Measurements from ENCODE around the gene RGS19.

RGS19 gene

GRCh38 chr20:64057628-64058498, 21.5 kb downstream of the RGS19 start:
- H3K4me3 ChIP-seq (ENCODE audit: low read length): no peak overlapping the region

GRCh38 chr20:64056889-64057627, 22.3 kb downstream of the RGS19 start:
- no peaks in the 10 kb centered on the region for H3K4me1 ChIP-seq (ENCODE audit: control insufficient read depth, insufficient read depth, low read length)
- H3K9ac ChIP-seq (ENCODE audit: low read length): peak overlapping the region; percentile 30
- H3K4me3 ChIP-seq (ENCODE audit: low read length): no peak overlapping the region

More at GRCh38 chr20:64057628-64058498, 21.5 kb downstream of the RGS19 start:
- no peak overlapping the region for H3K27ac ChIP-seq (ENCODE audit: low read depth, low read length)
- H3K27me3 ChIP-seq (ENCODE audit: control insufficient read depth, insufficient read depth, low read length): peaks cover 8% of the 10 kb centered on the region
- peaks cover 4% of the 10 kb centered on the region for H3K4me1 ChIP-seq (ENCODE audit: control insufficient read depth, insufficient read depth, low read length)
- H3K36me3 ChIP-seq (ENCODE audit: control insufficient read depth, insufficient read depth, low read length): no peaks in the 10 kb centered on the region
- H3K9ac ChIP-seq (ENCODE audit: low read length): no peak overlapping the region

GRCh38 chr20:64056639-64056888, 22.8 kb downstream of the RGS19 start:
- H3K9ac ChIP-seq (ENCODE audit: low read length): no peak overlapping the region
- peaks cover 12% of the 10 kb centered on the region for H3K27me3 ChIP-seq (ENCODE audit: control insufficient read depth, insufficient read depth, low read length)
- no peaks in the 10 kb centered on the region for H3K36me3 ChIP-seq (ENCODE audit: control insufficient read depth, insufficient read depth, low read length)
- H3K27ac ChIP-seq (ENCODE audit: low read depth, low read length): no peak overlapping the region
- H3K4me3 ChIP-seq (ENCODE audit: low read length): no peak overlapping the region
- no peaks in the 10 kb centered on the region for H3K4me1 ChIP-seq (ENCODE audit: control insufficient read depth, insufficient read depth, low read length)

More at GRCh38 chr20:64056889-64057627, 22.3 kb downstream of the RGS19 start:
- Histone ChIP-seq H3K27me3 (ENCODE audit: control insufficient read depth, insufficient read depth, low read length) (peaks cover 8% of the 10 kb centered on the region), H3K36me3 (ENCODE audit: control insufficient read depth, insufficient read depth, low read length) (no peaks in the 10 kb centered on the region), H3K27ac (ENCODE audit: low read depth, low read length) (peak overlapping the region; percentile 24)

- Histone ChIP-seq H3K36me3 (ENCODE audit: control insufficient read depth, insufficient read depth, low read length) (no peaks in the 10 kb centered on the region), H3K4me1 (ENCODE audit: control insufficient read depth, insufficient read depth, low read length) (no peaks in the 10 kb centered on the region), H3K4me3 (ENCODE audit: low read length) (no peak overlapping the region), H3K27ac (ENCODE audit: low read depth, low read length) (no peak overlapping the region), H3K27me3 (ENCODE audit: control insufficient read depth, insufficient read depth, low read length) (peaks cover 15% of the 10 kb centered on the region), H3K9ac (ENCODE audit: low read length) (no peak overlapping the region)
These were observed 23.3 kb downstream of the RGS19 start for GRCh38 chr20:64055893-64056638.

- Histone ChIP-seq H3K9ac (ENCODE audit: low read length) (no peak overlapping the region), H3K27me3 (ENCODE audit: control insufficient read depth, insufficient read depth, low read length) (peaks cover 21% of the 10 kb centered on the region), H3K4me1 (ENCODE audit: control insufficient read depth, insufficient read depth, low read length) (no peaks in the 10 kb centered on the region), H3K27ac (ENCODE audit: low read depth, low read length) (no peak overlapping the region), H3K4me3 (ENCODE audit: low read length) (no peak overlapping the region), H3K36me3 (ENCODE audit: control insufficient read depth, insufficient read depth, low read length) (no peaks in the 10 kb centered on the region)
These were observed 23.9 kb downstream of the RGS19 start for GRCh38 chr20:64055396-64055892.

GRCh38 chr20:64053841-64054661, 25.3 kb downstream of the RGS19 start:
- Histone ChIP-seq H3K4me1 (ENCODE audit: control insufficient read depth, insufficient read depth, low read length) (no peaks in the 10 kb centered on the region), H3K9ac (ENCODE audit: low read length) (no peak overlapping the region), H3K27me3 (ENCODE audit: control insufficient read depth, insufficient read depth, low read length) (peaks cover 26% of the 10 kb centered on the region), H3K27ac (ENCODE audit: low read depth, low read length) (peak overlapping the region; percentile 32), H3K36me3 (ENCODE audit: control insufficient read depth, insufficient read depth, low read length) (no peaks in the 10 kb centered on the region), H3K4me3 (ENCODE audit: low read length) (no peak overlapping the region)

GRCh38 chr20:64052987-64053840, 26.1 kb downstream of the RGS19 start:
- peaks cover 26% of the 10 kb centered on the region for H3K27me3 ChIP-seq (ENCODE audit: control insufficient read depth, insufficient read depth, low read length)
- H3K36me3 ChIP-seq (ENCODE audit: control insufficient read depth, insufficient read depth, low read length): no peaks in the 10 kb centered on the region
- H3K9ac ChIP-seq (ENCODE audit: low read length): no peak overlapping the region
- H3K27ac ChIP-seq (ENCODE audit: low read depth, low read length): no peak overlapping the region
- no peaks in the 10 kb centered on the region for H3K4me1 ChIP-seq (ENCODE audit: control insufficient read depth, insufficient read depth, low read length)
- no peak overlapping the region for H3K4me3 ChIP-seq (ENCODE audit: low read length)

GRCh38 chr20:64052326-64052722, 27.0 kb downstream of the RGS19 start:
- H3K36me3 ChIP-seq (ENCODE audit: control insufficient read depth, insufficient read depth, low read length): no peaks in the 10 kb centered on the region
- H3K27ac ChIP-seq (ENCODE audit: low read depth, low read length): no peak overlapping the region
- H3K4me3 ChIP-seq (ENCODE audit: low read length): no peak overlapping the region
- no peaks in the 10 kb centered on the region for H3K4me1 ChIP-seq (ENCODE audit: control insufficient read depth, insufficient read depth, low read length)
- peaks cover 29% of the 10 kb centered on the region for H3K27me3 ChIP-seq (ENCODE audit: control insufficient read depth, insufficient read depth, low read length)
- H3K9ac ChIP-seq (ENCODE audit: low read length): no peak overlapping the region

GRCh38 chr20:64051561-64052325, 27.6 kb downstream of the RGS19 start:
- H3K36me3 ChIP-seq (ENCODE audit: control insufficient read depth, insufficient read depth, low read length): no peaks in the 10 kb centered on the region
- H3K4me1 ChIP-seq (ENCODE audit: control insufficient read depth, insufficient read depth, low read length): no peaks in the 10 kb centered on the region
- H3K9ac ChIP-seq (ENCODE audit: low read length): no peak overlapping the region
- H3K27ac ChIP-seq (ENCODE audit: low read depth, low read length): no peak overlapping the region
- H3K27me3 ChIP-seq (ENCODE audit: control insufficient read depth, insufficient read depth, low read length): peaks cover 30% of the 10 kb centered on the region
- H3K4me3 ChIP-seq (ENCODE audit: low read length): no peak overlapping the region

- Histone ChIP-seq H3K36me3 (ENCODE audit: control insufficient read depth, insufficient read depth, low read length) (no peaks in the 10 kb centered on the region), H3K4me1 (ENCODE audit: control insufficient read depth, insufficient read depth, low read length) (no peaks in the 10 kb centered on the region), H3K4me3 (ENCODE audit: low read length) (no peak overlapping the region), H3K9ac (ENCODE audit: low read length) (no peak overlapping the region), H3K27me3 (ENCODE audit: control insufficient read depth, insufficient read depth, low read length) (peaks cover 37% of the 10 kb centered on the region), H3K27ac (ENCODE audit: low read depth, low read length) (no peak overlapping the region)
These were observed 28.3 kb downstream of the RGS19 start for GRCh38 chr20:64051033-64051452.
